Subcutaneous adipose tissue (tissue), 4 donors: ENCODE measurements around the gene TDRD12. TPM values are rescaled to one million over a fixed set of nuclear protein-coding genes. Genes with fewer than 3 reads are reported as not detected.

Experiments used
- CTCF ChIP-seq: fragments of 450-650 bp; IDR thresholded peaks from one replicate; pipeline ENCODE4 v1.5.1; 2016; ENCODE audit warnings: low read depth, mild to moderate bottlenecking, control low read depth, antibody characterized with exemption, moderate library complexity
- small RNA-seq: library from RNA; depleted of rRNA; stranded (forward); fragments of <200 nt; gene quantifications from one replicate; pipeline ENCODE3, GENCODE V24; 2016
- total RNA-seq, 4 donors: library from RNA; depleted of rRNA; stranded (reverse); fragments of >200 nt; gene quantifications; one replicate each; pipeline ENCODE4 v1.1.0, GENCODE V29; 2016

TDRD12 gene
- total RNA-seq, 4 donors from 2014 or later = 1.2 TPM; not detected in 3

- TF ChIP-seq CTCF = no peak
Observed at GRCh38 chr19:32876919-32877285, 157.3 kb downstream of the TDRD12 start.

Small RNA genes lying within 50 kb of the gene (small RNA-seq; reads per million reads assigned to genes)
- gene RN7SKP22 = not detected

Other genes starting within 250 kb of the TDRD12 start
- 100 to 1,000 TPM in 1 of 4 donors, 10 to 100 TPM in 3; 84.7 to 132 (median 89.3) TPM for gene PDCD5, start 138.6 kb upstream of the TDRD12 start, total RNA-seq
- gene ANKRD27, start 44.6 kb upstream of the TDRD12 start, total RNA-seq = 10 to 100 TPM; 22.8 to 28.2 (median 26.9) TPM
- under 1 TPM in 2 of 4 donors, not detected in 2; 0.16 to 0.51 TPM for gene RGS9BP, start 43.9 kb upstream of the TDRD12 start, total RNA-seq
- gene NUDT19, start 27.9 kb upstream of the TDRD12 start, total RNA-seq = 10 to 100 TPM in 1 of 4 donors, 1 to 10 TPM in 3; 4.4 to 10.4 (median 9.4) TPM
- under 1 TPM in 1 of 4 donors, not detected in 3; 0.22 TPM for gene SLC7A9, start 150.0 kb downstream of the TDRD12 start, total RNA-seq